ENCODE data around the gene AMOTL1. TPM values are rescaled to one million over a fixed set of nuclear protein-coding genes. Genes with fewer than 3 reads are reported as not detected.
"Not testable (repeated sequence)": the region's sequence is repeated elsewhere in the genome, so short reads cannot be mapped to it uniquely, and the experiment has no call there.

The AMOTL1 gene
- total RNA-seq, 1 experiment from 2014 or later, result 76.6 TPM

DNA sequence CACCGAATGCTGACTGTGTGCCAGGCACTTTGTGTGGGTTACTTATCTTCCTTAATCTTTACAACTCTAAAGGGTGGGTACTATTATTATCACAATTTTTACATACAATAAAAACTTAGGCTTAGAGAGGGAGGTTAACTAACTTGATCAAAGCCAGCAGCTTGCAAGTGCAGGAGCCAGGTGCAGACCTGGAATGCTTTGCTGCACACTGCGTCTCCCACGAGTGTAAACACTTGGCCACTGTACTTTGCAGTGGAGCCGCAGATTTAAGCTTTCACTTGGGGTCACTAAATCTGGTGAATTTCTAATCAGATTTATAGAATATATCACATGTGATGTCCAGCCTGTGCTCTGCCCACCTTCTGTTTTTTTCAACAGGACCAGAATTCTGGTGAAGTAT, 36.7 kb downstream of the AMOTL1 start:
- TF ChIP-seq, protein P1, sequence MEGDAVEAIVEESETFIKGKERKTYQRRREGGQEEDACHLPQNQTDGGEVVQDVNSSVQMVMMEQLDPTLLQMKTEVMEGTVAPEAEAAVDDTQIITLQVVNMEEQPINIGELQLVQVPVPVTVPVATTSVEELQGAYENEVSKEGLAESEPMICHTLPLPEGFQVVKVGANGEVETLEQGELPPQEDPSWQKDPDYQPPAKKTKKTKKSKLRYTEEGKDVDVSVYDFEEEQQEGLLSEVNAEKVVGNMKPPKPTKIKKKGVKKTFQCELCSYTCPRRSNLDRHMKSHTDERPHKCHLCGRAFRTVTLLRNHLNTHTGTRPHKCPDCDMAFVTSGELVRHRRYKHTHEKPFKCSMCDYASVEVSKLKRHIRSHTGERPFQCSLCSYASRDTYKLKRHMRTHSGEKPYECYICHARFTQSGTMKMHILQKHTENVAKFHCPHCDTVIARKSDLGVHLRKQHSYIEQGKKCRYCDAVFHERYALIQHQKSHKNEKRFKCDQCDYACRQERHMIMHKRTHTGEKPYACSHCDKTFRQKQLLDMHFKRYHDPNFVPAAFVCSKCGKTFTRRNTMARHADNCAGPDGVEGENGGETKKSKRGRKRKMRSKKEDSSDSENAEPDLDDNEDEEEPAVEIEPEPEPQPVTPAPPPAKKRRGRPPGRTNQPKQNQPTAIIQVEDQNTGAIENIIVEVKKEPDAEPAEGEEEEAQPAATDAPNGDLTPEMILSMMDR (IDR thresholded peaks at IDR 0.05; ENCODE audit: unreplicated experiment), result no peak
- H3K27me3 Mint-ChIP-seq (ENCODE audit: insufficient read depth, unreplicated experiment), result no peaks in the 10 kb centered on the region
- no peak for DNase-seq (ENCODE audit: unreplicated experiment)
- intact Hi-C loops (cut with micrococcal nuclease), result no loop called here
- no peaks in the 10 kb centered on the region for H3K4me1 Mint-ChIP-seq (ENCODE audit: insufficient read depth, unreplicated experiment)
- no peaks in the 10 kb centered on the region for H3K9me3 Mint-ChIP-seq (ENCODE audit: unreplicated experiment)
- no TSS peak for BruUV-seq (replicated peaks)
- peaks cover 25% of the 10 kb centered on the region for H3K36me3 Mint-ChIP-seq (ENCODE audit: insufficient read depth, unreplicated experiment)
- H3K4me3 Mint-ChIP-seq (ENCODE audit: unreplicated experiment), result no peak overlapping the region
- ChIA-PET CTCF (no interaction called here), POLR2A (no interaction called here)
- no peak overlapping the region for H3K27ac Mint-ChIP-seq (ENCODE audit: low read depth, unreplicated experiment)

GRCh38 chr11:94806014-94806413, 37.9 kb downstream of the AMOTL1 start:
- Mint-ChIP-seq H3K9me3 (ENCODE audit: unreplicated experiment) (no peaks in the 10 kb centered on the region), H3K4me1 (ENCODE audit: insufficient read depth, unreplicated experiment) (no peaks in the 10 kb centered on the region), H3K27me3 (ENCODE audit: insufficient read depth, unreplicated experiment) (no peaks in the 10 kb centered on the region), H3K36me3 (ENCODE audit: insufficient read depth, unreplicated experiment) (peaks cover 25% of the 10 kb centered on the region), H3K27ac (ENCODE audit: low read depth, unreplicated experiment) (no peak overlapping the region), H3K4me3 (ENCODE audit: unreplicated experiment) (no peak overlapping the region)
- intact Hi-C loops (cut with micrococcal nuclease), result no loop called here
- no peak for DNase-seq (ENCODE audit: unreplicated experiment)
- TF ChIP-seq, protein P1 (IDR thresholded peaks at IDR 0.05; ENCODE audit: unreplicated experiment), result no peak
- no TSS peak for BruUV-seq (replicated peaks)
- ChIA-PET CTCF (no interaction called here), POLR2A (no interaction called here)

DNA sequence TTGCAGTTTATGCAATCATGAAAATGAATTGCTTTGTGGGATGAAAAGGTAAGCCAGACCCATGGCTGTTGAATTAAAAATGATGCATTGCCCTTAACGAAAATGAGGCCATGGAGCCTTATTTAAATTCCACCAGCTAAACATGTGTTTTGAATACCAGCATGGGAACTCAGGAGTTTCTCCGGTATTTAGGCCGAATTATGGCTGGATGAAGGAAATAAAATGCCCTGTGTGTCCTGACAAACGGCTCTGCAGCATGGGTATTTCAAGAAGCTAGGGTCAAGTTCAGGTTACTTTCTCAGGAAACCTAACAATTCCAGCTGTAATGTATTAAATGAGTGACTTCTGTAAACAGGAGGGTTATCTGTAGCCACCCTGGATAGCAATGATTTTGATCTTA, 38.3 kb downstream of the AMOTL1 start:
- TF ChIP-seq, protein P1 (IDR thresholded peaks at IDR 0.05; ENCODE audit: unreplicated experiment), result no peak
- no TSS peak for BruUV-seq (replicated peaks)
- CTCF ChIA-PET, result interaction anchor here (0.6 to 1.5 kb wide), 2 partner anchors 160 to 183 kb away, joined by 3 to 4 read pairs; no protein-coding TSS in a partner anchor
- Mint-ChIP-seq H3K9me3 (ENCODE audit: unreplicated experiment) (no peaks in the 10 kb centered on the region), H3K4me3 (ENCODE audit: unreplicated experiment) (no peak overlapping the region), H3K27me3 (ENCODE audit: insufficient read depth, unreplicated experiment) (no peaks in the 10 kb centered on the region), H3K27ac (ENCODE audit: low read depth, unreplicated experiment) (no peak overlapping the region), H3K4me1 (ENCODE audit: insufficient read depth, unreplicated experiment) (no peaks in the 10 kb centered on the region), H3K36me3 (ENCODE audit: insufficient read depth, unreplicated experiment) (peaks cover 25% of the 10 kb centered on the region)
- DNase-seq (ENCODE audit: unreplicated experiment), result no peak
- intact Hi-C loops (cut with micrococcal nuclease), result no loop called here
- POLR2A ChIA-PET, result interaction anchor here (0.9 kb wide), 1 partner anchor 10 kb away, joined by 3 read pairs; no protein-coding TSS in a partner anchor

DNA sequence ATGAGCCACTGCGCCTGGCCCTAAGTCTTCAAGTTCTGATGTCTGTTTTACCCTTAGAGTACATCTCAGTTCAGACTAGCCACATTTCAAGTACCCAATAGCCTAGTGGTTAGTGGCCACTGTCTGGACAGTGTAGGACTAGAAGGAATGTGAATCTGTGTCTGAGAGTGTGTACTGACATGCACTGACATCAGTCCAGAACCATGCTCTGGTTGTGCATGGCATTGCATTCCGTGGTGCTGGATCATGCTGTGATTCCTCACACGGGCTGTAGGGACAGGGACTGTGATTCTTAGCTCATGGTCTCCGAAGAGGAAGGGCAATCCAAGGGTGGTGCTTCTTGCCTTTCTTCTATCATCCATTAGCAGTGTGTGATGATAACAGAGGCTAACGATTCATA, 41.1 kb downstream of the AMOTL1 start:
- Mint-ChIP-seq H3K36me3 (ENCODE audit: insufficient read depth, unreplicated experiment) (peaks cover 39% of the 10 kb centered on the region), H3K27me3 (ENCODE audit: insufficient read depth, unreplicated experiment) (no peaks in the 10 kb centered on the region), H3K4me3 (ENCODE audit: unreplicated experiment) (no peak overlapping the region), H3K9me3 (ENCODE audit: unreplicated experiment) (peaks cover 10% of the 10 kb centered on the region), H3K4me1 (ENCODE audit: insufficient read depth, unreplicated experiment) (no peaks in the 10 kb centered on the region), H3K27ac (ENCODE audit: low read depth, unreplicated experiment) (no peak overlapping the region)
- DNase-seq (ENCODE audit: unreplicated experiment), result no peak
- no TSS peak for BruUV-seq (replicated peaks)
- intact Hi-C loops (cut with micrococcal nuclease), result no loop called here
- ChIA-PET POLR2A (interaction anchor here (0.9 kb wide), 1 partner anchor 15 kb away, joined by 3 read pairs; no protein-coding TSS in a partner anchor), CTCF (interaction anchor here (0.6 kb wide), 1 partner anchor 311 kb away, joined by 3 read pairs; no protein-coding TSS in a partner anchor)
- TF ChIP-seq, protein P1 (IDR thresholded peaks at IDR 0.05; ENCODE audit: unreplicated experiment), result no peak

GRCh38 chr11:94812724-94813720, 44.9 kb downstream of the AMOTL1 start:
- POLR2A ChIA-PET; intact Hi-C loops (cut with micrococcal nuclease); H3K27me3 Mint-ChIP-seq (ENCODE audit: insufficient read depth, unreplicated experiment); DNase-seq (ENCODE audit: unreplicated experiment); H3K4me3 Mint-ChIP-seq (ENCODE audit: unreplicated experiment); H3K4me1 Mint-ChIP-seq (ENCODE audit: insufficient read depth, unreplicated experiment); H3K27ac Mint-ChIP-seq (ENCODE audit: low read depth, unreplicated experiment); BruUV-seq (replicated peaks): not testable (repeated sequence)
- peaks cover 12% of the 10 kb centered on the region for H3K9me3 Mint-ChIP-seq (ENCODE audit: unreplicated experiment)
- CTCF ChIA-PET, result interaction anchor here (0.6 to 1.6 kb wide), 4 partner anchors 39 to 189 kb away, joined by 3 to 9 read pairs (median 3); no protein-coding TSS in a partner anchor
- peaks cover 40% of the 10 kb centered on the region for H3K36me3 Mint-ChIP-seq (ENCODE audit: insufficient read depth, unreplicated experiment)

Measured in MCF 10A (cell line).